CD14-positive monocyte (primary cell): Measurements from ENCODE around the gene LSS. TPM values are rescaled to one million over a fixed set of nuclear protein-coding genes. Genes with fewer than 3 reads are reported as not detected.

Experiments used
- DNase-seq, 3 donors: peaks; one replicate each; pipeline ENCODE4 v3.0.0-alpha.2; 2011 to 2022
- H2AFZ ChIP-seq: 2 replicates; pipeline ENCODE4 v1.6.0; 2012; ENCODE audit warnings: mild to moderate bottlenecking, low read depth, low read length, inconsistent platforms; ENCODE audit not compliant: insufficient read depth, poor library complexity, severe bottlenecking
- H3K27ac ChIP-seq, 2 donors: 1 replicate in 1 of 2; 2 replicates in 1 of 2; pipeline ENCODE4 v1.5.1; 2012 to 2013; ENCODE audit warnings: low read length in 2 of 2, control low read depth in 1 of 2, inconsistent platforms in 1 of 2, low read depth in 1 of 2, mild to moderate bottlenecking in 1 of 2
- H3K27me3 ChIP-seq, 2 donors: one replicate each; pipeline versions ENCODE4 v1.6.0 to v1.6.1; 2011 to 2013; ENCODE audit warnings: low read length in 2 of 2; ENCODE audit not compliant: control insufficient read depth in 2 of 2, insufficient read depth in 2 of 2
- H3K36me3 ChIP-seq, 2 donors: replicated peaks in 1 of 2; 1 replicate in 1 of 2; 2 replicates in 1 of 2; pipeline versions ENCODE4 v1.5.1 to v1.6.1; 2012 to 2013; ENCODE audit warnings: low read length in 2 of 2, control low read depth in 1 of 2, inconsistent platforms in 1 of 2, mild to moderate bottlenecking in 1 of 2; ENCODE audit not compliant: insufficient read depth in 2 of 2, control insufficient read depth in 1 of 2
- H3K4me1 ChIP-seq, 2 donors: 1 replicate in 1 of 2; 2 replicates in 1 of 2; pipeline versions ENCODE4 v1.5.1 to v1.6.1; 2012 to 2013; ENCODE audit warnings: low read length in 2 of 2, control low read depth in 1 of 2, inconsistent platforms in 1 of 2, mild to moderate bottlenecking in 1 of 2, moderate library complexity in 1 of 2; ENCODE audit not compliant: insufficient read depth in 2 of 2, control insufficient read depth in 1 of 2
- H3K4me2 ChIP-seq: replicated peaks from 2 replicates; pipeline ENCODE3; 2012; ENCODE audit warnings: low read length, moderate library complexity, mild to moderate bottlenecking; ENCODE audit not compliant: poor library complexity, severe bottlenecking; ENCODE audit errors: extremely low read depth
- H3K4me3 ChIP-seq, 3 experiments: fragments of 200-600 bp in 1 of 3; sonication (generic) in 1 of 3; replicated peaks in 1 of 3; 1 replicate in 2 of 3; 2 replicates in 1 of 3; pipeline ENCODE4 v1.5.1; 2011 to 2013; ENCODE audit warnings: low read length in 3 of 3, mild to moderate bottlenecking in 3 of 3, control low read depth in 2 of 3, low read depth in 2 of 3, inconsistent platforms in 1 of 3, moderate library complexity in 1 of 3
- H3K79me2 ChIP-seq: 2 replicates; pipeline ENCODE4 v1.6.0; 2012; ENCODE audit warnings: mild to moderate bottlenecking, control low read depth, inconsistent platforms, low read length, moderate library complexity; ENCODE audit not compliant: insufficient read depth
- H3K9ac ChIP-seq: 2 replicates; pipeline ENCODE4 v1.6.0; 2017; ENCODE audit warnings: low read length, mild to moderate bottlenecking; ENCODE audit not compliant: insufficient read depth, poor library complexity, severe bottlenecking
- H3K9me3 ChIP-seq, 2 donors: replicated peaks in 1 of 2; 1 replicate in 1 of 2; 2 replicates in 1 of 2; pipeline versions ENCODE4 v1.5.1 to v1.6.1; 2012 to 2013; ENCODE audit warnings: low read length in 2 of 2, control low read depth in 1 of 2; ENCODE audit not compliant: control insufficient read depth in 1 of 2, insufficient read depth in 1 of 2
- H4K20me1 ChIP-seq: 2 replicates; pipeline ENCODE4 v1.6.0; 2012; ENCODE audit warnings: mild to moderate bottlenecking, low read length, control low read depth, moderate library complexity; ENCODE audit not compliant: insufficient read depth
- H3K27ac Mint-ChIP-seq, 7 donors: one replicate each; pipeline ENCODE4 v1.8.0; 2020; ENCODE audit warnings: mild to moderate bottlenecking in 7 of 7, mixed read lengths in 7 of 7, moderate library complexity in 6 of 7, inconsistent platforms in 2 of 7
- H3K27me3 Mint-ChIP-seq, 3 donors: one replicate each; pipeline ENCODE4 v1.8.0; 2021 to 2022; ENCODE audit warnings: low read depth in 3 of 3, mild to moderate bottlenecking in 3 of 3, mixed read lengths in 3 of 3, moderate library complexity in 3 of 3, inconsistent platforms in 1 of 3
- H3K36me3 Mint-ChIP-seq, 2 donors: one replicate each; pipeline ENCODE4 v1.8.0; 2020; ENCODE audit warnings: mixed read lengths in 2 of 2, inconsistent platforms in 1 of 2, mild to moderate bottlenecking in 1 of 2
- H3K4me1 Mint-ChIP-seq: one replicate; pipeline ENCODE4 v1.8.0; 2020; ENCODE audit warnings: mild to moderate bottlenecking, mixed read lengths
- H3K4me3 Mint-ChIP-seq, 2 donors: one replicate each; pipeline ENCODE4 v1.8.0; 2020; ENCODE audit warnings: mild to moderate bottlenecking in 2 of 2, mixed read lengths in 2 of 2, moderate library complexity in 1 of 2
- H3K9me3 Mint-ChIP-seq, 7 donors: one replicate each; pipeline ENCODE4 v1.8.0; 2020 to 2022; ENCODE audit warnings: mixed read lengths in 7 of 7, mild to moderate bottlenecking in 6 of 7, moderate library complexity in 6 of 7, inconsistent platforms in 2 of 7
- CTCF ChIP-seq: fragments of 200-600 bp; IDR thresholded peaks from one replicate; pipeline ENCODE4 v1.8.0; 2022; ENCODE audit warnings: antibody characterized with exemption, mild to moderate bottlenecking
- WGBS: methylation state at CpG from one replicate; pipeline ENCODE4 v1.1.5; 2013; ENCODE audit warnings: missing lambda C conversion rate; ENCODE audit not compliant: insufficient coverage; 5-methylcytosine and 5-hydroxymethylcytosine counted together
- intact Hi-C, 2 donors: fragments of 100-400 bp; cut with micrococcal nuclease; formaldehyde crosslinking; loops; one replicate each; pipeline versions ENCODE4 v1.15.0 to v1.15.1; 2023
- polyA plus RNA-seq, 3 donors: library from polyadenylated mRNA; depleted of rRNA in 1 of 3; unstranded in 2 of 3; stranded (reverse) in 1 of 3; fragments of 300-500 nt in 2 of 3; fragments of >200 nt in 1 of 3; fragmentation: Illumina TruSeq in 2 of 3; gene quantifications; 1 replicate in 2 of 3; 2 replicates in 1 of 3; pipeline ENCODE4 v1.2.3, GENCODE V29; 2012 to 2021

Gene LSS
- polyA plus RNA-seq, 3 donors, result 4.1 to 20.0 (median 4.9) TPM

- no peaks in the 10 kb centered on the region for H3K4me1 Mint-ChIP-seq
- H3K9me3 ChIP-seq, result no peaks in the 10 kb centered on the region
- peak overlapping the region in 1 of 7 donors; percentile 64 for H3K27ac Mint-ChIP-seq
- no peak overlapping the region for H3K4me2 ChIP-seq
- H3K27me3 Mint-ChIP-seq, result peaks cover 0 to 1% (median 0%) of the 10 kb centered on the region in 3 donors
- TF ChIP-seq CTCF, result no peak
- H3K4me1 ChIP-seq, result no peaks in the 10 kb centered on the region
- WGBS, result 93% methylated on average over 15 of the region's 15 CpGs
- H2AFZ ChIP-seq, result no peak overlapping the region
- no peaks in the 10 kb centered on the region for H3K36me3 ChIP-seq
- peaks cover 0 to 2% (median 0%) of the 10 kb centered on the region in 7 donors for H3K9me3 Mint-ChIP-seq
- intact Hi-C loops, result no loop called here
- DNase-seq, result no peak
- peaks cover 13 to 26% of the 10 kb centered on the region in 2 donors for H3K36me3 Mint-ChIP-seq
- no peak overlapping the region for H3K9ac ChIP-seq
- no peaks in the 10 kb centered on the region for H3K79me2 ChIP-seq
- H3K27me3 ChIP-seq, result no peaks in the 10 kb centered on the region
- peak overlapping the region in 1 of 2 donors; percentile 20 for H3K4me3 Mint-ChIP-seq
- no peak overlapping the region for H3K4me3 ChIP-seq
- no peak overlapping the region for H3K27ac ChIP-seq
- H4K20me1 ChIP-seq, result no peaks in the 10 kb centered on the region
Measured at GRCh38 chr21:46213620-46214286, 14.8 kb downstream of the LSS start.

DNA sequence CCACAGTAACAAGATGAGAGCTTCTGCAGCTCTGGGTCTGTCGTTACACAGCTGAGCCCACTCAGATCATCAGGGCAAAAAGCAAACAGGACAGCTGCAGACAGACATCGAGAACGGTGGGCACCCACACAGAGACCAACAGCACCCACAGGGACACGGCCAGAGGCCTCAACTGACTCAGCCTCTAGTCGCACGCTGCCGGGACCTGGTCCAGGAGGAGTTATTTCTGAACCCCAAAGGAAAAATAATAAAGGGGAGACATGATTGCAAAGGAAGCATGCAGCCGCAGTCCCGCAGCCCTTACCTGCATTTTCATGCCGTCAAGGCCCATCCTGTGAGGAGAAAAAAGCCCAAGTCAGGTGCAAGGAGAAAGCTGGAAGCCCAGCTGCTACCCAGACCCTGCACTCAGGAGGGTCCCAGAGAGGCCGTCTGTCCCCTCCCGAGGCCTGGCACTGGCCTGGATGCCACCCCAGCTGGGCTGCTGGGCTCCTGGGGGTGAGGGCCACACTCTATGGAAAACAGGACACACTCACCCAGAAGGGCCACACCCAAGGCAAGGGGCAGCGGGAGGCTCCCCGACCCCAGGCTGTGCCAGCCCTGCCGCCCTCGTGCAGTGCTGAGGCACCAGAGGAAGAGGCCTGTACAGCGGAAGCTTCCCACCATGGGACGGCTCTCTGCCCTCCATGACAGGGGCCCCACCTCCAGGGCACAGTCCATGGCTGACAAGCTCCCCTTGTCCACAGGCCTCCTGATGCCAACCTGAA lies 15.7 kb downstream of the LSS start:
- Histone ChIP-seq H3K4me1 (no peaks in the 10 kb centered on the region), H2AFZ (no peak overlapping the region), H3K27me3 (no peaks in the 10 kb centered on the region), H3K4me2 (no peak overlapping the region), H3K79me2 (no peaks in the 10 kb centered on the region), H4K20me1 (no peaks in the 10 kb centered on the region), H3K9ac (no peak overlapping the region), H3K4me3 (no peak overlapping the region), H3K9me3 (no peaks in the 10 kb centered on the region), H3K36me3 (no peaks in the 10 kb centered on the region), H3K27ac (no peak overlapping the region)
- Mint-ChIP-seq H3K4me3 (no peak overlapping the region), H3K4me1 (no peaks in the 10 kb centered on the region), H3K9me3 (peaks cover 0 to 2% (median 0%) of the 10 kb centered on the region in 7 donors), H3K27me3 (peaks cover 0 to 1% (median 0%) of the 10 kb centered on the region in 3 donors), H3K36me3 (peaks cover 13 to 31% of the 10 kb centered on the region in 2 donors), H3K27ac (no peak overlapping the region)
- TF ChIP-seq CTCF, result no peak
- no peak for DNase-seq
- WGBS, result 98% methylated on average over 15 of the region's 18 CpGs
- intact Hi-C loops, result no loop called here
